GM23248 (cell line): Measurements from ENCODE around the gene RETSAT. TPM values are rescaled to one million over a fixed set of nuclear protein-coding genes. Genes with fewer than 3 reads are reported as not detected.
A peak's percentile ranks its signal among the peaks of the same experiment; 100 is the strongest.
"Not testable (repeated sequence)": the region's sequence is repeated elsewhere in the genome, so short reads cannot be mapped to it uniquely, and the experiment has no call there.

Experiments used
- DNase-seq: peaks from one replicate; pipeline ENCODE4 v3.0.0-alpha.2; 2015
- H2AFZ ChIP-seq: fragments of 200-600 bp; sonication (generic); 2 replicates; pipeline ENCODE4 v1.6.1; 2016; ENCODE audit warnings: antibody characterized with exemption
- H3F3A ChIP-seq: fragments of 200-600 bp; sonication (generic); 2 replicates; pipeline ENCODE4 v1.6.1; 2016; ENCODE audit warnings: mild to moderate bottlenecking, antibody characterized with exemption, mixed run types; ENCODE audit not compliant: insufficient read depth
- H3K27ac ChIP-seq: fragments of 200-600 bp; sonication (generic); 2 replicates; pipeline ENCODE4 v1.5.1; 2016; ENCODE audit warnings: mild to moderate bottlenecking
- H3K27me3 ChIP-seq: fragments of 200-600 bp; sonication (generic); replicated peaks from 2 replicates; pipeline ENCODE4 v1.6.1; 2016; ENCODE audit warnings: mild to moderate bottlenecking; ENCODE audit not compliant: insufficient read depth
- H3K36me3 ChIP-seq: fragments of 200-600 bp; sonication (generic); 2 replicates; pipeline ENCODE4 v1.6.1; 2016; ENCODE audit warnings: low read depth, mild to moderate bottlenecking
- H3K4me1 ChIP-seq: fragments of 200-600 bp; sonication (generic); 2 replicates; pipeline ENCODE4 v1.6.1; 2016; ENCODE audit warnings: mild to moderate bottlenecking; ENCODE audit not compliant: insufficient read depth
- H3K4me2 ChIP-seq: fragments of 200-600 bp; sonication (generic); one replicate; pipeline ENCODE4 v1.6.1; 2016; ENCODE audit warnings: mild to moderate bottlenecking; ENCODE audit not compliant: unreplicated experiment
- H3K4me3 ChIP-seq: fragments of 200-600 bp; sonication (generic); 2 replicates; pipeline ENCODE4 v1.5.1; 2016; ENCODE audit warnings: mild to moderate bottlenecking
- H3K79me2 ChIP-seq: fragments of 200-600 bp; sonication (generic); 2 replicates; pipeline ENCODE4 v1.6.1; 2016; ENCODE audit warnings: mild to moderate bottlenecking; ENCODE audit not compliant: insufficient read depth
- H3K9ac ChIP-seq: fragments of 200-600 bp; sonication (generic); 2 replicates; pipeline ENCODE4 v1.6.1; 2016; ENCODE audit warnings: mild to moderate bottlenecking
- H3K9me2 ChIP-seq: fragments of 200-600 bp; sonication (generic); 2 replicates; pipeline ENCODE4 v1.6.1; 2016; ENCODE audit warnings: mixed run types, mild to moderate bottlenecking, moderate library complexity; ENCODE audit not compliant: insufficient read depth
- H3K9me3 ChIP-seq: fragments of 200-600 bp; sonication (generic); one replicate; pipeline ENCODE4 v1.6.1; 2017; ENCODE audit warnings: low read depth
- H4K20me1 ChIP-seq: fragments of 200-600 bp; sonication (generic); 2 replicates; pipeline ENCODE4 v1.6.0; 2016; ENCODE audit not compliant: insufficient read depth
- EZH2 ChIP-seq: fragments of 200-600 bp; sonication (generic); IDR thresholded peaks from 2 replicates; pipeline ENCODE4 v1.6.1; 2018; ENCODE audit warnings: antibody characterized with exemption, mild to moderate bottlenecking; ENCODE audit not compliant: insufficient read depth, poor library complexity, severe bottlenecking
- EZH2phosphoT487 ChIP-seq: fragments of 200-600 bp; sonication (generic); IDR thresholded peaks from 2 replicates; pipeline ENCODE4 v1.6.1; 2018; ENCODE audit warnings: antibody characterized with exemption, moderate library complexity, mild to moderate bottlenecking, low read depth; ENCODE audit not compliant: insufficient read depth
- WGBS, 2 experiments: methylation state at CpG; one replicate each; pipeline ENCODE4 v1.1.6; 2015 to 2017; ENCODE audit warnings: low lambda C conversion rate in 2 of 2, low coverage in 1 of 2; ENCODE audit errors: missing lambda C conversion rate in 2 of 2; 5-methylcytosine and 5-hydroxymethylcytosine counted together
- in situ Hi-C: fragments of 300-500 bp; cut with MboI; formaldehyde crosslinking; loops from 2 replicates; pipeline ENCODE4 v1.15.0; 2020
- polyA plus RNA-seq: library from polyadenylated mRNA; unstranded; fragments of >200 nt; fragmentation: Nextera tagmentation; extraction: Ambion mirVana; gene quantifications from 2 replicates; pipeline ENCODE4 v1.2.1, GENCODE V29; 2016
- total RNA-seq: library from RNA; depleted of rRNA; stranded (reverse); fragments of >200 nt; shearing (Covaris generic); gene quantifications from 2 replicates; pipeline ENCODE4 v1.2.3, GENCODE V29; 2014

RETSAT gene
- total and polyA plus RNA-seq, 2 experiments from 2014 or later: 20.4 to 68.6 TPM

GRCh38 chr2:85319796-85320195 is 34.5 kb downstream of the RETSAT start:
- TF ChIP-seq EZH2phosphoT487: no peak
- no peak for TF ChIP-seq EZH2
- H3F3A ChIP-seq: peaks cover 30% of the 10 kb centered on the region
- no peak overlapping the region for H2AFZ ChIP-seq
- no peaks in the 10 kb centered on the region for H3K9me2 ChIP-seq
- H3K4me3 ChIP-seq: no peak overlapping the region
- WGBS, 2 experiments: 93 to 96% methylated on average over 3 to 4 of the region's 4 CpGs
- no peak overlapping the region for H3K9ac ChIP-seq
- H4K20me1 ChIP-seq: no peaks in the 10 kb centered on the region; the same call in 1 of the 2 replicates
- no peaks in the 10 kb centered on the region for H3K9me3 ChIP-seq
- DNase-seq: no peak
- H3K4me1 ChIP-seq: peaks cover 15% of the 10 kb centered on the region
- no peaks in the 10 kb centered on the region for H3K27me3 ChIP-seq
- H3K36me3 ChIP-seq: peaks cover 55% of the 10 kb centered on the region
- H3K27ac ChIP-seq: 0 out of 2 replicates have a peak overlapping the region, but pooled peaks have one; percentile 83
- in situ Hi-C loops: no loop called here
- peaks cover 83% of the 10 kb centered on the region for H3K79me2 ChIP-seq
- no peak overlapping the region for H3K4me2 ChIP-seq

- Histone ChIP-seq H3F3A (peaks cover 30% of the 10 kb centered on the region), H3K9ac (peak overlapping the region; percentile 49), H3K36me3 (peaks cover 42% of the 10 kb centered on the region), H4K20me1 (no peaks in the 10 kb centered on the region; the same call in 1 of the 2 replicates), H3K4me1 (peaks cover 16% of the 10 kb centered on the region), H3K27me3 (no peaks in the 10 kb centered on the region), H3K9me2 (no peaks in the 10 kb centered on the region), H3K27ac (peak overlapping the region; percentile 83), H3K79me2 (peaks cover 74% of the 10 kb centered on the region), H3K4me2 (peak overlapping the region; percentile 48), H2AFZ (no peak overlapping the region), H3K4me3 (no peak overlapping the region), H3K9me3 (no peaks in the 10 kb centered on the region)
- WGBS, 2 experiments: 34 to 35% methylated on average over 11 of the region's 11 CpGs
- no peak for TF ChIP-seq EZH2phosphoT487
- TF ChIP-seq EZH2: no peak
- in situ Hi-C loops: no loop called here
- DNase-seq: peak; percentile 95
Observed at GRCh38 chr2:85318222-85319074, 35.9 kb downstream of the RETSAT start.

- H3K9me3 ChIP-seq, H3K27me3 ChIP-seq, DNase-seq, H3K4me3 ChIP-seq, H3K9ac ChIP-seq, H2AFZ ChIP-seq, H4K20me1 ChIP-seq, H3K9me2 ChIP-seq, in situ Hi-C loops, H3K27ac ChIP-seq, H3K4me2 ChIP-seq: not testable (repeated sequence)
- H3F3A ChIP-seq: peaks cover 37% of the 10 kb centered on the region
- peaks cover 28% of the 10 kb centered on the region for H3K4me1 ChIP-seq
- 87 to 91% methylated on average over 5 of the region's 5 CpGs for WGBS, 2 experiments
- H3K79me2 ChIP-seq: peaks cover 49% of the 10 kb centered on the region
- H3K36me3 ChIP-seq: peaks cover 18% of the 10 kb centered on the region; the same call in 1 of the 2 replicates
Observed at GRCh38 chr2:85315921-85316320, 38.4 kb downstream of the RETSAT start.

GRCh38 chr2:85314884-85315242 is 39.5 kb downstream of the RETSAT start:
- no peaks in the 10 kb centered on the region; the same call in 1 of the 2 replicates for H4K20me1 ChIP-seq
- peaks cover 28% of the 10 kb centered on the region for H3K4me1 ChIP-seq
- H2AFZ ChIP-seq: no peak overlapping the region
- peaks cover 7% of the 10 kb centered on the region; the same call in 1 of the 2 replicates for H3K36me3 ChIP-seq
- no peak overlapping the region for H3K9ac ChIP-seq
- no peaks in the 10 kb centered on the region for H3K9me3 ChIP-seq
- H3K4me3 ChIP-seq: no peak overlapping the region
- in situ Hi-C loops: no loop called here
- WGBS, 2 experiments: 89 to 91% methylated on average over 10 of the region's 10 CpGs
- peaks cover 30% of the 10 kb centered on the region for H3F3A ChIP-seq
- DNase-seq: no peak
- H3K9me2 ChIP-seq: no peaks in the 10 kb centered on the region
- no peaks in the 10 kb centered on the region for H3K27me3 ChIP-seq
- peak overlapping the region; percentile 88; the same call in 1 of the 2 replicates for H3K27ac ChIP-seq
- TF ChIP-seq EZH2phosphoT487 (no peak), EZH2 (no peak)
- no peak overlapping the region for H3K4me2 ChIP-seq
- H3K79me2 ChIP-seq: peaks cover 38% of the 10 kb centered on the region
